GM20431 (cell line): ENCODE results near the gene EEF1AKMT3.

Source experiments
- in situ Hi-C: fragments of 300-500 bp; cut with MseI, MboI; formaldehyde crosslinking; loops from one replicate; pipeline ENCODE4 v1.15.0; 2020; ENCODE audit warnings: low sequenced_read_pairs; ENCODE audit not compliant: unreplicated experiment

The EEF1AKMT3 gene

GRCh38 chr12:57734591-57734990 lies 37.8 kb upstream of the EEF1AKMT3 start:
- in situ Hi-C loops = no loop called here

GRCh38 chr12:57735198-57735855 lies 37.1 kb upstream of the EEF1AKMT3 start:
- in situ Hi-C loops = no loop called here

DNA sequence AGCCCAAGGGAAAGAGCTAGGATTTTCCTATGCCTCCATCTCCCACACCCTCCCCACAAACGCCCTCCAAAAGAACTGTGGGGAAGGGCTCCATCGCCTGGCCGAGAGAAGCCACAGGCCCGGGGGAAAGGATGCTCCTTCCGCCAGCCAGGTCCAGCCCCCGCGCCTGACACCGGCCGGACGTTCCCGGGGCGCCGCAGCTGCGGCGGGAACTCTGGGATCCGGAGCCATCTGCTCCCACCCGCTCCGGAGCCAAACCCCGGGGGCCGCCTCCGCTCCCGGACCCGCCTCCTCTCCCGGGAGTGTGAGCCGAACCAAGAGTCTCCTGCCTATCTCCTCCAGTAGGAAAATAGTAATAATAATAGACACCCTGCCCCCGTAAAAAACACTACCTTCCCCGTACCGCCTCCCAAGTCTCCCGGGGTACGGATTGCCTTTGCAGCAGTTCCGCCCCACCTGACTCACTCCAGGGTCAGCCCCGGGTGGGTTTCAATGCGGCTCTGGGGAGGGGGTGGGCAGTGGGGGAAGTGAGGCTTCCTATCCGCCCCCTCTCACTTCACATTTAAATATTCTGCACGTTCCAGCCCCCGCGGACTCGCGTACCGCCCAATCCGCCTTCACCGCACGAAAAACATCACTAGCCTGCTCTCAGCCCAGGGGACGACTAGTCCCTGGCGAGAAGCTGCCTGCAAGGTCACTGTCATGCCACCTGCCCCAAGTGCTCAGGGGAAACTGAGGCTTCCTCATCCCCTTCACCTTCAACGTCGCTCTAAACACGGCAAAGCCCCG lies 36.3 kb upstream of the EEF1AKMT3 start:
- in situ Hi-C loops = no loop called here

- in situ Hi-C loops = no loop called here
These were observed 35.5 kb upstream of the EEF1AKMT3 start for GRCh38 chr12:57736741-57737466.

DNA sequence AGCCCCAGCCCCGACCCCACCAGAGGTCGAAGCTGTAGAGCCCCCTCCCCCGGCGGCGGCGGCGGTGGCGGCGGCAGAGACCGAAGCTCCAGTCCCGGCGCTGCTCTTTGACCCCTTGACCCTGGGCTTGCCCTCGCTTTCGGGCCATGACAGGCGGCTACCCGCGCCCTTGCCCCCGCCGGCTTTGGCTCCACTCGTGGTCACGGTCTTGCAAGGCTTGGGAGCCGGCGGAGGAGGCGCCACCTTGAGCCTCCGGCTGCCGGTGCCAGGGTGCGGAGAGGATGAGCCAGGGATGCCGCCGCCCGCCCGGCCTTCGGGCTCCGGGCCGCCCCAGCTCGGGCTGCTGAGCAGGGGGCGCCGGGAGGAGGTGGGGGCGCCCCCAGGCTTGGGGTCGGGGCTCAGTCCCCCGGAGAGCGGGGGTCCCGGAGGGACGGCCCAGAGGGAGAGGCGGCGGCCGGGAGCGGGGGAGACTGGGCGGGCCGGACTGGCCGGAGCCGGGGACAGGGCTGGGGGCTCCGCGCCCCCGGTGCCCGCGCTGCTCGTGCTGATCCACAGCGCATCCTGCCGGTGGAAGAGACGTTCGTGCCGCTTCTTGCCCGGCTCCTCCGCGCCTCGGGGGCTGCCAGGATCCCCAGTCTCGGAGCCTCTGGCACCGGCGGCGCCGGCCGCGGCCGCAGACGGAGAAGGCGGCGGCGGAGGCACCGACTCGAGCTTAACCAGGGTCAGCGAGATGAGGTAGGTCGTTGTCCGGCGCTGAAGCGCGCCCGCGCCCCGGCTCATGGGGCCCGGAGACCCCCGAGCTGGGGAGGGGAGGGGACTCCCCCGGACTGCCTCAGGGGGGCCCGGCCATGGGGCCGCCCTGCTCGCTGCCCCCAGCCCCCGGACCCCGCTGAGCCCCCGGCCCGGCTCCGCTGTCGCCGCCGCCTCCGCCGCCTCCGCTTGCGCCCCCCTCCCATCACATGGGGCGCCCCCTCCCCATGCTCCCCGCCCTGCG lies 34.6 kb upstream of the EEF1AKMT3 start:
- in situ Hi-C loops = no loop called here

DNA sequence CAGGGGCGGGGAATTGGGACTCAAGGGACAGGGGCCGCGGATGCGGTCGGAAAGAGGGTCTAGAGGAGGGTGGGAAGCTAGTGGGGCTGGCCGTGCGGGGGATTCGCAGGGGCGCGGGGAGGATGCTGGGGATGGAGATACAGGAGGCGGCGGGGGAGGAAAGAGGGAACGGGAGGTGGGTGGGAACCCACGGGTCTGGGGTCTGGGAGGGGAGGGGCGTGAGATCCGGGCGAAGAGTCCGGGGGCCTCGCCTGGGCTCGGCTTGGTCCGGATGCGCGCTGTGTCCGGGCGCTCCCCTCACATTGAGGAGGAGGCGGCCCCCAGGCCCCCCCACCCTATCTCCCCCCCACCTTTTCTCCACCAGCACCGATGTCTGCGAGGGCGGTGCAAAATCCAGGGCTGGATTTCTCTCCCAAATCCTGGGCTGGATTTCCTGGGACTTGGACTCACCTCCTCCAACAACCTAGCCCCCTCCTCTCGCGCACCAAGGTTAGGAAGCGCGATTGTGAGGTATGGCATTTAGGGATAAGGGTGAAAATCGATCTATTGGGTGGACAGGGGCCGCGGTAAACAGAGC lies 33.7 kb upstream of the EEF1AKMT3 start, which contains the start of gene AGAP2:
Gene AGAP2, minus strand, starts transcription at position 82 of the 577 bp plus-strand sequence. CDS start 496 bp downstream, outside the sequence.
- in situ Hi-C loops = no loop called here

DNA sequence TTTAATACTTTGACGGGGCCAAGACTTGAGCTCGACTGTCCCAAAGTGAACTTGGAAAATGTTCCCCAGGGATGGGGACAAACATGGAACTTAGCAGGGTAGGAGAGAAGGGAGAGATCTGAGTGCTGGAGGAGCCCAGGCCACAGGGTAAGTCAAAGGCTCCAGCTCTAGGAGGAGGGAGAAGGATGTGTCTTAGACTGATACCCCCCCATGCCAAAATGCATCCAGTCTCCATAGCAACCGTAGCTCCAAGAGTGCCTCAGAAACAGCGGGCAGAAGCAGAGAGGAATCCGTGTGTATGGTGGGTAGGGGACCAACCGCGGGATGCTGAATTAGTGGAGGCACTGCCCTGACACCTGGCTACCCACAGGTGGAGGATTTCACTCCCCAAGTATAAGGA lies 33.0 kb upstream of the EEF1AKMT3 start:
- in situ Hi-C loops = no loop called here

GRCh38 chr12:57739914-57740538 lies 32.4 kb upstream of the EEF1AKMT3 start:
- in situ Hi-C loops = no loop called here

GRCh38 chr12:57740656-57741412 lies 31.6 kb upstream of the EEF1AKMT3 start:
- in situ Hi-C loops = no loop called here

DNA sequence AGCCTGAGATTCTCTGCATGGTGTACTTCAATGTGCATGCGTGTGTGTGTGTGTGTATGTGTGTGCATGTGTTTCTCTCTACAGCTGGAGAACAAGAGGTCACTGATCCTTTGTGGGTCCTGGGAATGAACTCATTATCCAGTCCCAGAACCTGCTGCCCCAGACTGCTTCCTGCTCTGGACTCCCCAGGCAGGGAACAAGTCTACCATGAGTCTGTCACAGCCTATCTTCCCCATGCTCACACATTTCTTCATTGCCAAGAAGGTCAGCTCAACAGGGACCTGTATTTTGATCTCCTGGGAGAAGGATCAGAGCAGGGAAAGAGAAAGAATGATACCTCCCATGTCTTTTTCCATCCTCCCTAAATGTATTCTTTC lies 31.0 kb upstream of the EEF1AKMT3 start:
- in situ Hi-C loops = no loop called here

GRCh38 chr12:57741844-57742738 lies 30.3 kb upstream of the EEF1AKMT3 start:
- in situ Hi-C loops = no loop called here

GRCh38 chr12:57743769-57744168 lies 28.6 kb upstream of the EEF1AKMT3 start:
- in situ Hi-C loops = no loop called here

GRCh38 chr12:57744194-57744776 lies 28.1 kb upstream of the EEF1AKMT3 start:
- in situ Hi-C loops = no loop called here

GRCh38 chr12:57744777-57745484 lies 27.5 kb upstream of the EEF1AKMT3 start, which contains the start of gene TSPAN31:
Gene TSPAN31 (plus strand): TSS chr12:57745039. CDS start chr12:57745155, 116 bp downstream.
- in situ Hi-C loops = no loop called here

DNA sequence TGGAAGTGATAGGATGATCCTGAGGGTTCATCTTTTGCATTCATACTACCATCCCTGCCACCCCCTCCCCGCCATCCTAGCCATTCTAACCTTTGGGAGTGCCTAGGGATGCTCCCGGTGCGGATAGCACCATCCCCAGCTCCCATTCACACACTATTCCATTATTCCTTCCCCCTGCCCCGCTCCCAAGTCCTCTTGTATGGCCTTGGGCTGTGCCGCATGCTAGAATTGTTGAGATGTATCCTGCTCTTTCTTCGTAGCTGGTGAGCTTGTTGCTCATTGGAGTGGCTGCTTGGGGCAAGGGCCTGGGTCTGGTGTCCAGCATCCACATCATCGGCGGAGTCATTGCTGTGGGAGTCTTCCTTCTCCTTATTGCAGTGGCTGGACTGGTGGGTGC lies 26.9 kb upstream of the EEF1AKMT3 start:
- in situ Hi-C loops = no loop called here

DNA sequence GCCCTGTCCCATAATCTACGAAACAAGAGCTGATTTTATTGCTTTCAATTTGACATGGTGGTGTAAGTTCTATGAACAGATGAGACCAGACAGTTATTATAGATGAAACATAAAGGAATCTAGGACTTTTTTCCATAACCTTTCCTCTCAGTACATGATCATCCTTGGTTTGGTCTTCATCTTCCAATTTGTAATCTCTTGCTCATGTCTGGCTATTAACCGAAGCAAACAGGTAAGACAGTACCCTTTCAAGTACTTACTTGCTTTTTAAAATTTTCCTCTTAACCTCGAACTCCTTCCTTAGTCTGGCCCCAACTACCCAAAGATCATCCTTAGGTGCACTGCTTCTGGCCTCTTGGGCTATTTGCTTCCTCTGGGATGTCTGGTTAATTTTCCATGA lies 26.4 kb upstream of the EEF1AKMT3 start:
- in situ Hi-C loops = no loop called here
